ENCODE results near the gene ZFAND3. TPM values are rescaled to one million over a fixed set of nuclear protein-coding genes. Genes with fewer than 3 reads are reported as not detected.

ZFAND3 gene
- total RNA-seq, 1 experiment from 2014 or later = 47.2 TPM

GRCh38 chr6:37897818-37898515 lies 78.4 kb downstream of the ZFAND3 start:
- ChIA-PET POLR2A (no interaction called here), RAD21 (ENCODE audit: low non-redundant PET in 1 of 2, low total read pairs in 2 of 2, uncharacterized antibody in 2 of 2, unreplicated experiment in 2 of 2) (no interaction called here), CTCF (no interaction called here)
- peak; percentile 28; the same call in 1 of the 2 replicates for ATAC-seq
- no TSS peak for BruUV-seq (replicated peaks)
- Histone ChIP-seq H3K4me3 (replicated peaks in 1 of 2; ENCODE audit: low read depth in 1 of 2, low read length in 2 of 2) (peak overlapping the region in 1 of 2 experiments; percentile 38; a peak in 2 of 4 replicates), H3K4me2 (ENCODE audit: low read length) (peak overlapping the region; percentile 86), H3K9me3 (ENCODE audit: control insufficient read depth in 1 of 2, insufficient read depth in 1 of 2, low read depth in 1 of 2, low read length in 2 of 2) (no peaks in the 10 kb centered on the region), H4K20me1 (ENCODE audit: insufficient read depth) (peaks cover 8% of the 10 kb centered on the region; the same call in 1 of the 2 replicates), H3K9ac (ENCODE audit: low read length) (peak overlapping the region; percentile 22), H3K27ac (ENCODE audit: low read depth, low read length) (peak overlapping the region; percentile 61; the same call in 1 of the 2 replicates), H3K27me3 (ENCODE audit: insufficient read depth, low read length) (no peaks in the 10 kb centered on the region), H3K9me2 (ENCODE audit: insufficient read depth) (no peaks in the 10 kb centered on the region), H3K4me1 (ENCODE audit: control insufficient read depth in 1 of 2, insufficient read depth in 2 of 2, low read length in 2 of 2) (peaks cover 20 to 22% of the 10 kb centered on the region in 2 experiments), H3K79me2 (ENCODE audit: insufficient read depth, low read length) (peaks cover 61% of the 10 kb centered on the region), H3K36me3 (ENCODE audit: control insufficient read depth in 1 of 2, insufficient read depth in 2 of 2, low read length in 2 of 2) (no peaks in the 10 kb centered on the region), H2AFZ (ENCODE audit: low read depth, low read length, poor library complexity, severe bottlenecking) (no peak overlapping the region)
- intact Hi-C loops (cut with micrococcal nuclease) = no loop called here
- no peak for TF ChIP-seq SIN3A (IDR thresholded peaks at IDR 0.05; ENCODE audit: low read depth)
- no peak for DNase-seq (ENCODE audit: low read depth, low spot score)

- Histone ChIP-seq H3K4me1 (ENCODE audit: control insufficient read depth in 1 of 2, insufficient read depth in 2 of 2, low read length in 2 of 2) (no peaks in the 10 kb centered on the region; a peak in 1 of 4 replicates), H3K9me2 (ENCODE audit: insufficient read depth) (no peaks in the 10 kb centered on the region), H2AFZ (ENCODE audit: low read depth, low read length, poor library complexity, severe bottlenecking) (no peak overlapping the region), H3K4me3 (replicated peaks in 1 of 2; ENCODE audit: low read depth in 1 of 2, low read length in 2 of 2) (no peak overlapping the region), H4K20me1 (ENCODE audit: insufficient read depth) (peaks cover 4% of the 10 kb centered on the region; the same call in 1 of the 2 replicates), H3K9me3 (ENCODE audit: control insufficient read depth in 1 of 2, insufficient read depth in 1 of 2, low read depth in 1 of 2, low read length in 2 of 2) (no peaks in the 10 kb centered on the region), H3K79me2 (ENCODE audit: insufficient read depth, low read length) (peaks cover 82% of the 10 kb centered on the region), H3K36me3 (ENCODE audit: control insufficient read depth in 1 of 2, insufficient read depth in 2 of 2, low read length in 2 of 2) (no peaks in the 10 kb centered on the region), H3K9ac (ENCODE audit: low read length) (no peak overlapping the region), H3K4me2 (ENCODE audit: low read length) (no peak overlapping the region), H3K27ac (ENCODE audit: low read depth, low read length) (no peak overlapping the region), H3K27me3 (ENCODE audit: insufficient read depth, low read length) (no peaks in the 10 kb centered on the region)
- BruUV-seq (replicated peaks) = no TSS peak
- RAD21 ChIA-PET (ENCODE audit: low non-redundant PET in 1 of 2, low total read pairs in 2 of 2, uncharacterized antibody in 2 of 2, unreplicated experiment in 2 of 2) = no interaction called here
- POLR2A ChIA-PET = no interaction called here
- ATAC-seq = no peak
- intact Hi-C loops (cut with micrococcal nuclease) = no loop called here
- CTCF ChIA-PET = no interaction called here
- no peak for DNase-seq (ENCODE audit: low read depth, low spot score)
- TF ChIP-seq ZBTB33 (IDR thresholded peaks at IDR 0.05; ENCODE audit: extremely low read depth, insufficient replicate concordance, low read length) = no peak
- no peak for TF ChIP-seq MAX (IDR thresholded peaks at IDR 0.05)
- TF ChIP-seq REST (IDR thresholded peaks at IDR 0.05; ENCODE audit: low read depth) = no peak
- no peak for TF ChIP-seq ZFX (IDR thresholded peaks at IDR 0.05)
- no peak for TF ChIP-seq CTCF (IDR thresholded peaks at IDR 0.05 in 2 of 3, conservative IDR thresholded peaks at IDR 0.05 in 1 of 3; ENCODE audit: borderline replicate concordance in 1 of 3, insufficient read depth in 1 of 3, low read depth in 2 of 3, low read length in 2 of 3)
- TF ChIP-seq POLR2AphosphoS5 (IDR thresholded peaks at IDR 0.05; ENCODE audit: low read depth, low read length) = no peak
Measured at GRCh38 chr6:37903351-37904340, 84.1 kb downstream of the ZFAND3 start.
